Gastroesophageal sphincter (tissue), 4 donors: ENCODE measurements around the gene GPATCH4. TPM values are rescaled to one million over a fixed set of nuclear protein-coding genes. Genes with fewer than 3 reads are reported as not detected.

Experiments
- ATAC-seq: fragments of 150-250 bp; one replicate; pipeline ENCODE4 v1.9.1; 2016; ENCODE audit warnings: mild to moderate bottlenecking, moderate library complexity
- H3K27ac ChIP-seq, 4 donors: fragments of 200-600 bp; sonication (generic) in 3 of 4; 1 replicate in 3 of 4; 2 replicates in 1 of 4; pipeline ENCODE4 v1.5.1; 2016 to 2019
- H3K27me3 ChIP-seq: fragments of 200-600 bp; sonication (generic); one replicate; pipeline ENCODE4 v1.5.1; 2019
- H3K36me3 ChIP-seq, 2 donors: fragments of 200-600 bp; sonication (generic); one replicate each; pipeline ENCODE4 v1.5.1; 2019; ENCODE audit warnings: control low read depth in 1 of 2
- H3K4me1 ChIP-seq, 3 donors: fragments of 200-600 bp; sonication (generic); 1 replicate in 2 of 3; 2 replicates in 1 of 3; pipeline ENCODE4 v1.5.1; 2016 to 2019; ENCODE audit warnings: control low read depth in 2 of 3
- H3K4me3 ChIP-seq, 2 donors: fragments of 200-600 bp; sonication (generic); one replicate each; pipeline ENCODE4 v1.5.1; 2019; ENCODE audit warnings: mild to moderate bottlenecking in 1 of 2, moderate library complexity in 1 of 2
- H3K9me3 ChIP-seq, 3 donors: fragments of 200-600 bp; sonication (generic); one replicate each; pipeline ENCODE4 v1.5.1; 2017 to 2019; ENCODE audit warnings: control low read depth in 2 of 3
- EP300 ChIP-seq: sonication (generic); formaldehyde crosslinking; IDR thresholded peaks from one replicate; pipeline ENCODE4 v1.6.1; 2017; ENCODE audit warnings: antibody characterized with exemption, mild to moderate bottlenecking
- POLR2A ChIP-seq, 2 donors: fragments of 450-650 bp; IDR thresholded peaks; one replicate each; pipeline ENCODE4 v1.6.1; 2017; ENCODE audit warnings: antibody characterized with exemption in 2 of 2, mild to moderate bottlenecking in 2 of 2, moderate library complexity in 1 of 2
- POLR2AphosphoS5 ChIP-seq: sonication (generic); formaldehyde crosslinking; IDR thresholded peaks from one replicate; pipeline ENCODE4 v1.6.1; 2017; ENCODE audit warnings: antibody characterized with exemption
- WGBS, 2 donors: methylation state at CpG; one replicate each; pipeline ENCODE4 v1.1.5; 2018; ENCODE audit warnings: low coverage in 1 of 2; 5-methylcytosine and 5-hydroxymethylcytosine counted together
- total RNA-seq, 4 donors: library from RNA; depleted of rRNA; stranded (reverse); fragments of >200 nt; gene quantifications; one replicate each; pipeline ENCODE4 v1.1.0, GENCODE V29; 2016
- TF ChIP-seq, protein P1 (sequence below), 4 experiments: fragments of 200-600 bp in 2 of 4; fragments of 450-650 bp in 2 of 4; sonication (generic) in 1 of 4; IDR thresholded peaks; one replicate each; pipeline ENCODE4 v1.5.1; 2017 to 2019; ENCODE audit warnings: antibody characterized with exemption in 4 of 4, mild to moderate bottlenecking in 2 of 4, moderate library complexity in 2 of 4

GPATCH4 gene
- total RNA-seq, 4 donors from 2014 or later = 18.4 to 37.2 (median 24.0) TPM

DNA sequence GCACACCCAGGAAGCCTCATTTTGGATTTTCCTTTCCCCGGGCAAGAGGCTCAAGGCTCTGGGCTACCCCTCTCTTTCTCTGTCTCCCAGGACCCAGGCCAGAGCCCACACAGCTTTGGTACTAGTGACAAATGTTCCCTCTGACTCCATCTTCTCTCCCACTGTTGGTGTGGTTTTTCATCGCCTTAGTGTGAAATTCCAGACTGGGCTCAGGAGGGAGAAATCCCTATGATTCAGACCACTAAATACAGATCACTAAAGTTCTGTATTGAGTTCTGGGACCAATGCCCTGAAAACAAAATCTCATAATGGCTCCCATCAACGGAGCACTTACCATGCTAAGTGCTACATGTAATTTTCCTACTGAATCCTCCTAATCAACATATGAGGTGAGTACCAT, 55.0 kb downstream of the GPATCH4 start:
- no peak overlapping the region for H3K4me3 ChIP-seq
- H3K36me3 ChIP-seq = no peaks in the 10 kb centered on the region
- no peak for TF ChIP-seq EP300
- TF ChIP-seq POLR2AphosphoS5 = no peak
- TF ChIP-seq, protein P1, sequence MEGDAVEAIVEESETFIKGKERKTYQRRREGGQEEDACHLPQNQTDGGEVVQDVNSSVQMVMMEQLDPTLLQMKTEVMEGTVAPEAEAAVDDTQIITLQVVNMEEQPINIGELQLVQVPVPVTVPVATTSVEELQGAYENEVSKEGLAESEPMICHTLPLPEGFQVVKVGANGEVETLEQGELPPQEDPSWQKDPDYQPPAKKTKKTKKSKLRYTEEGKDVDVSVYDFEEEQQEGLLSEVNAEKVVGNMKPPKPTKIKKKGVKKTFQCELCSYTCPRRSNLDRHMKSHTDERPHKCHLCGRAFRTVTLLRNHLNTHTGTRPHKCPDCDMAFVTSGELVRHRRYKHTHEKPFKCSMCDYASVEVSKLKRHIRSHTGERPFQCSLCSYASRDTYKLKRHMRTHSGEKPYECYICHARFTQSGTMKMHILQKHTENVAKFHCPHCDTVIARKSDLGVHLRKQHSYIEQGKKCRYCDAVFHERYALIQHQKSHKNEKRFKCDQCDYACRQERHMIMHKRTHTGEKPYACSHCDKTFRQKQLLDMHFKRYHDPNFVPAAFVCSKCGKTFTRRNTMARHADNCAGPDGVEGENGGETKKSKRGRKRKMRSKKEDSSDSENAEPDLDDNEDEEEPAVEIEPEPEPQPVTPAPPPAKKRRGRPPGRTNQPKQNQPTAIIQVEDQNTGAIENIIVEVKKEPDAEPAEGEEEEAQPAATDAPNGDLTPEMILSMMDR (IDR thresholded peaks at IDR 0.05) = no peak
- no peak for TF ChIP-seq POLR2A (IDR thresholded peaks at IDR 0.05)
- no peak overlapping the region for H3K27ac ChIP-seq
- no peaks in the 10 kb centered on the region for H3K4me1 ChIP-seq
- no peaks in the 10 kb centered on the region for H3K9me3 ChIP-seq
- 88 to 100% methylated on average over 1 to 2 of the region's 3 CpGs for WGBS, 2 donors
- ATAC-seq = no peak
- H3K27me3 ChIP-seq = no peaks in the 10 kb centered on the region

DNA sequence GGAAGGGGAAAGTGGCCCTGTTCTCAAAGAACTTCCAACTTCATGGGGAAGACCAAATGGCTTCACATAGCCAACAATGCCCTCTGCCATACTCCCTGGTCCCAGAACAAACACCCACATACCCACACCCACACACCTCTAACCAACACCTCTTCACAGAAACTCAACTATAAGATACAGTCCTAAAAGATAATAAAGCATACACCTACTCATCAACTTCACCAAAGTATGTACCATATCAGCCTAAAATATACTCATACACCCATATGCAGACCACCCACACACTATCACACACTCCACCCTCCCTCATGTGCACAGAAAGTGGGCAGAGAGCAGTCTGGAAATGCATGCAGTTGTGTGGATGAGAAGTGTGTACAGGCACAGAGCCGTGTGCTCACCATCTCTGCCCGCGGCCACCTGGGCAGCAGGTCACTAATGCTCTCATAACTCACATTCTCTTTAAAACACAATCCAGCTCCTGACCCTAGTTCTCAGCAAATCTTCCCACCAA, 56.6 kb downstream of the GPATCH4 start:
- TF ChIP-seq POLR2A (IDR thresholded peaks at IDR 0.05) = no peak
- TF ChIP-seq EP300 = no peak
- TF ChIP-seq POLR2AphosphoS5 = no peak
- TF ChIP-seq, protein P1 (IDR thresholded peaks at IDR 0.05) = no peak
- Histone ChIP-seq H3K4me3 (no peak overlapping the region), H3K27me3 (no peaks in the 10 kb centered on the region), H3K9me3 (no peaks in the 10 kb centered on the region), H3K27ac (no peak overlapping the region), H3K36me3 (no peaks in the 10 kb centered on the region), H3K4me1 (no peaks in the 10 kb centered on the region)
- 83 to 97% methylated on average over 3 of the region's 3 CpGs for WGBS, 2 donors
- no peak for ATAC-seq

Other genes with a start within 250 kb of the GPATCH4 start
- not detected for gene RHBG, start 232.3 kb downstream of the GPATCH4 start, total RNA-seq
- gene MEF2D, start 100.7 kb downstream of the GPATCH4 start, total RNA-seq = 10 to 100 TPM; 49.0 to 94.3 (median 67.1) TPM
- under 1 TPM in 3 of 4 donors, not detected in 1; 0.27 to 0.58 (median 0.42) TPM for gene IQGAP3, start 28.9 kb downstream of the GPATCH4 start, total RNA-seq
- not detected for gene TTC24, start 21.8 kb downstream of the GPATCH4 start, total RNA-seq
- gene NAXE, start 9.7 kb downstream of the GPATCH4 start, total RNA-seq = 10 to 100 TPM; 65.1 to 93.6 (median 73.4) TPM
- 1 to 10 TPM in 2 of 4 donors, under 1 TPM in 2; 0.13 to 3.0 (median 1.2) TPM for gene HAPLN2, start 17.9 kb upstream of the GPATCH4 start, total RNA-seq
- 1 to 10 TPM in 2 of 4 donors, under 1 TPM in 1, not detected in 1; 0.50 to 5.0 (median 1.9) TPM for gene BCAN, start 40.6 kb upstream of the GPATCH4 start, total RNA-seq
- gene NES, start 75.9 kb upstream of the GPATCH4 start, total RNA-seq = 10 to 100 TPM; 13.9 to 34.3 (median 23.9) TPM
- gene CRABP2, start 104.1 kb upstream of the GPATCH4 start, total RNA-seq = 10 to 100 TPM in 1 of 4 donors, 1 to 10 TPM in 2, under 1 TPM in 1; 0.54 to 36.7 (median 6.0) TPM
- gene METTL25B, start 127.0 kb upstream of the GPATCH4 start, total RNA-seq = 10 to 100 TPM in 3 of 4 donors, 1 to 10 TPM in 1; 8.4 to 29.0 (median 17.4) TPM
- 10 to 100 TPM; 14.5 to 18.4 (median 17.0) TPM for gene ISG20L2, start 127.3 kb upstream of the GPATCH4 start, total RNA-seq
- 10 to 100 TPM; 50.6 to 84.2 (median 69.9) TPM for gene MRPL24, start 139.6 kb upstream of the GPATCH4 start, total RNA-seq
- 100 to 1,000 TPM; 138 to 237 (median 186) TPM for gene HDGF, start 150.2 kb upstream of the GPATCH4 start, total RNA-seq
- gene PRCC, start 166.1 kb upstream of the GPATCH4 start, total RNA-seq = 10 to 100 TPM; 33.4 to 41.0 (median 33.9) TPM
- gene SH2D2A, start 215.4 kb upstream of the GPATCH4 start, total RNA-seq = under 1 TPM in 1 of 4 donors, not detected in 3; 0.94 TPM